Kidney (tissue), 14 donors: ENCODE measurements around the gene DST. TPM values are rescaled to one million over a fixed set of nuclear protein-coding genes. Genes with fewer than 3 reads are reported as not detected.

Experiments
- DNase-seq, 5 donors: peaks; one replicate each; pipeline ENCODE4 v3.0.0-alpha.2; 2013 to 2020
- FAIRE-seq: peaks from 2 replicates; lab custom pipeline; 2012; peaks lifted over from hg19 to GRCh38; lab: Jason Lieb, UNC
- H3K27ac ChIP-seq, 2 donors: one replicate each; pipeline ENCODE4 v1.7.0; 2013; ENCODE audit warnings: low read depth in 2 of 2, low read length in 2 of 2, inconsistent platforms in 1 of 2
- H3K27me3 ChIP-seq: one replicate; pipeline ENCODE4 v1.7.1; 2013; ENCODE audit warnings: low read length, inconsistent platforms; ENCODE audit not compliant: control insufficient read depth, insufficient read depth
- H3K36me3 ChIP-seq, 3 donors: one replicate each; pipeline versions ENCODE4 v1.7.0 to v1.7.1; 2013; ENCODE audit warnings: low read length in 3 of 3, control low read depth in 1 of 3, inconsistent platforms in 1 of 3; ENCODE audit not compliant: insufficient read depth in 3 of 3, control insufficient read depth in 2 of 3
- H3K4me1 ChIP-seq, 3 donors: one replicate each; pipeline versions ENCODE4 v1.7.0 to v1.7.1; 2013; ENCODE audit warnings: low read length in 3 of 3, inconsistent platforms in 1 of 3, low read depth in 1 of 3; ENCODE audit not compliant: control insufficient read depth in 2 of 3, insufficient read depth in 2 of 3
- H3K4me3 ChIP-seq, 3 donors: one replicate each; pipeline versions ENCODE4 v1.7.0 to v1.8.1; 2013; ENCODE audit warnings: low read length in 3 of 3, control low read depth in 1 of 3, inconsistent platforms in 1 of 3
- H3K9ac ChIP-seq, 3 donors: one replicate each; pipeline versions ENCODE4 v1.7.0 to v1.7.1; 2013; ENCODE audit warnings: low read length in 3 of 3, control low read depth in 1 of 3, inconsistent platforms in 1 of 3
- H3K9me3 ChIP-seq, 3 donors: one replicate each; pipeline versions ENCODE4 v1.7.0 to v1.7.1; 2013; ENCODE audit warnings: low read length in 3 of 3, control low read depth in 1 of 3, inconsistent platforms in 1 of 3; ENCODE audit not compliant: control insufficient read depth in 2 of 3, insufficient read depth in 1 of 3
- CTCF ChIP-seq: IDR thresholded peaks from 3 replicates; pipeline ENCODE4 v1.5.1; 2012; ENCODE audit warnings: mild to moderate bottlenecking, moderate library complexity, borderline replicate concordance; ENCODE audit not compliant: insufficient read depth; ENCODE audit errors: extremely low read depth
- intact Hi-C: fragments of 100-400 bp; cut with DNase I; formaldehyde crosslinking; loops from one replicate; pipeline ENCODE4 v1.11.1; 2022
- polyA plus RNA-seq: library from polyadenylated mRNA; stranded (reverse); fragments of 350-450 nt; fragmentation: Illumina TruSeq; extraction: RNeasy Lipid Tissue Mini Kit (QIAGEN cat#74804); gene quantifications from one replicate; pipeline ENCODE4 v1.2.3, GENCODE V29; 2014; ENCODE audit warnings: low read depth, low replicate concordance; ENCODE audit not compliant: insufficient read depth
- total RNA-seq: library from RNA; stranded (reverse); fragmentation: NEBNext Ultra II Directional; extraction: Animal tissue kit (Norgen Biotek cat#: 25700); gene quantifications from one replicate; pipeline ENCODE4 v1.2.1, GENCODE V29; 2021
- donor health status: control.
- donor health status: control.
- donor health status: control.
- donor health status: control.
- donor health status: control.
- donor health status: DM: yes; HTN: yes; CAD: no.
- donor health status: Normal renal cell carcinoma (clear cell type).

DST gene
- total and polyA plus RNA-seq, 2 donors from 2014 or later: 68.2 to 259 TPM

GRCh38 chr6:56456785-56457184 lies 185.9 kb downstream of the DST start:
- DNase-seq: no peak
- intact Hi-C loops: no loop called here
- no peaks in the 10 kb centered on the region for H3K27me3 ChIP-seq
- FAIRE-seq: no peak
- H3K27ac ChIP-seq: no peak overlapping the region
- no peak overlapping the region for H3K4me3 ChIP-seq
- no peak for TF ChIP-seq CTCF
- H3K4me1 ChIP-seq: no peaks in the 10 kb centered on the region
- H3K9ac ChIP-seq: no peak overlapping the region
- H3K36me3 ChIP-seq: peaks cover 9 to 17% (median 15%) of the 10 kb centered on the region in 3 donors
- no peaks in the 10 kb centered on the region for H3K9me3 ChIP-seq

GRCh38 chr6:56450882-56451739 lies 191.6 kb downstream of the DST start:
- no peak overlapping the region for H3K9ac ChIP-seq
- intact Hi-C loops: no loop called here
- no peak overlapping the region for H3K4me3 ChIP-seq
- H3K27me3 ChIP-seq: no peaks in the 10 kb centered on the region
- H3K4me1 ChIP-seq: no peaks in the 10 kb centered on the region
- no peaks in the 10 kb centered on the region for H3K9me3 ChIP-seq
- no peak overlapping the region for H3K27ac ChIP-seq
- DNase-seq: peak in 1 of 5 donors; percentile 15
- no peaks in the 10 kb centered on the region for H3K36me3 ChIP-seq
- FAIRE-seq: no peak
- TF ChIP-seq CTCF: no peak

- intact Hi-C loops: no loop called here
- no peaks in the 10 kb centered on the region for H3K27me3 ChIP-seq
- no peaks in the 10 kb centered on the region for H3K4me1 ChIP-seq
- no peak overlapping the region for H3K27ac ChIP-seq
- H3K9ac ChIP-seq: no peak overlapping the region
- no peaks in the 10 kb centered on the region for H3K36me3 ChIP-seq
- no peak overlapping the region for H3K4me3 ChIP-seq
- no peaks in the 10 kb centered on the region for H3K9me3 ChIP-seq
- TF ChIP-seq CTCF: no peak
- FAIRE-seq (no peak), DNase-seq (no peak)
Measured at GRCh38 chr6:56450376-56450775, 192.3 kb downstream of the DST start.

- no peak for TF ChIP-seq CTCF
- Histone ChIP-seq H3K27ac (no peak overlapping the region), H3K4me3 (no peak overlapping the region), H3K27me3 (no peaks in the 10 kb centered on the region), H3K9me3 (no peaks in the 10 kb centered on the region), H3K9ac (no peak overlapping the region), H3K36me3 (no peaks in the 10 kb centered on the region), H3K4me1 (no peaks in the 10 kb centered on the region)
- FAIRE-seq (no peak), DNase-seq (no peak)
- intact Hi-C loops: no loop called here
Measured at GRCh38 chr6:56448046-56448445, 194.6 kb downstream of the DST start.
